GM12878 (cell line): Measurements from ENCODE around the gene PRKAG2. TPM values are rescaled to one million over a fixed set of nuclear protein-coding genes. Genes with fewer than 3 reads are reported as not detected.

ENCODE experiments used
- ATAC-seq: fragments of 200-7000 bp; cut with Tn5 transposase; 3 replicates; pipeline ENCODE4 v1.9.1; 2020; ENCODE audit warnings: mild to moderate bottlenecking, moderate library complexity
- BruUV-seq: library from RNA; stranded (reverse); fragments of 400-500 nt; replicated peaks from 2 replicates; lab custom pipeline; 2021; lab: Mats Ljungman, UMichigan
- CTCF ChIA-PET: fragments of 300-600 bp; sonication (Branson Sonifier 250); formaldehyde crosslinking; extraction: SDS; loops from one replicate; lab custom pipeline; 2021; ENCODE audit warnings: inconsistent platforms; lab: Yijun Ruan, JAX
- POLR2A ChIA-PET: fragments of 350-600 bp; formaldehyde crosslinking; extraction: SDS; loops from one replicate; lab custom pipeline; 2021; ENCODE audit warnings: inconsistent platforms; lab: Charles Lee
- RAD21 ChIA-PET: fragments of 300-600 bp; sonication (Branson Sonifier 250); formaldehyde crosslinking; loops from one replicate; lab custom pipeline; 2023; ENCODE audit warnings: antibody characterized with exemption; ENCODE audit not compliant: unreplicated experiment; lab: Charles Lee
- SMC1A ChIA-PET: fragments of 300-600 bp; sonication (Branson Sonifier 250); formaldehyde crosslinking; loops from one replicate; lab custom pipeline; 2023; ENCODE audit not compliant: unreplicated experiment, uncharacterized antibody; lab: Charles Lee
- DNase-seq: peaks from one replicate; pipeline ENCODE4 v3.0.0-alpha.2; 2011; ENCODE audit warnings: low read depth, low spot score
- FAIRE-seq: peaks from 3 replicates; lab custom pipeline; 2011; peaks lifted over from hg19 to GRCh38; lab: Jason Lieb, UNC
- H2AFZ ChIP-seq: 2 replicates; pipeline ENCODE4 v1.6.0; 2011; ENCODE audit warnings: low read depth, low read length, control low read depth; ENCODE audit not compliant: control insufficient read depth
- H3K27ac ChIP-seq: 2 replicates; pipeline ENCODE4 v1.5.1; 2011; ENCODE audit warnings: control low read depth; ENCODE audit not compliant: control insufficient read depth, insufficient read depth
- H3K27me3 ChIP-seq, 2 experiments: replicated peaks in 1 of 2; 2 replicates each; pipeline versions ENCODE4 v1.6.0 to v1.6.1; 2011; ENCODE audit warnings: low read length in 1 of 2; ENCODE audit not compliant: control insufficient read depth in 2 of 2, insufficient read depth in 2 of 2
- H3K36me3 ChIP-seq, 2 experiments: 2 replicates each; pipeline ENCODE4 v1.5.1; 2011; ENCODE audit warnings: low read length in 1 of 2; ENCODE audit not compliant: control insufficient read depth in 2 of 2, insufficient read depth in 2 of 2
- H3K4me1 ChIP-seq: 2 replicates; pipeline ENCODE4 v1.6.1; 2011; ENCODE audit warnings: mild to moderate bottlenecking, low read length, moderate library complexity, mixed read lengths; ENCODE audit not compliant: control insufficient read depth, insufficient read depth
- H3K4me2 ChIP-seq: 2 replicates; pipeline ENCODE4 v1.6.0; 2011; ENCODE audit warnings: control low read depth; ENCODE audit not compliant: control insufficient read depth, insufficient read depth
- H3K4me3 ChIP-seq: fragments of 200-600 bp; sonication (generic); 2 replicates; pipeline ENCODE4 v1.5.1; 2016
- H3K79me2 ChIP-seq: 2 replicates; pipeline ENCODE4 v1.6.0; 2011; ENCODE audit warnings: low read length; ENCODE audit not compliant: control insufficient read depth, insufficient read depth
- H3K9ac ChIP-seq: 2 replicates; pipeline ENCODE4 v1.8.0; 2011; ENCODE audit warnings: low read length, control low read depth, mixed read lengths; ENCODE audit not compliant: control insufficient read depth, insufficient read depth
- H3K9me3 ChIP-seq: replicated peaks from 3 replicates; pipeline ENCODE4 v1.5.1; 2011; ENCODE audit warnings: mild to moderate bottlenecking, low read length; ENCODE audit not compliant: control insufficient read depth, insufficient read depth
- H4K20me1 ChIP-seq: 2 replicates; pipeline ENCODE4 v1.6.0; 2011; ENCODE audit not compliant: control insufficient read depth, insufficient read depth
- CREB1 ChIP-seq: IDR thresholded peaks from 2 replicates; pipeline ENCODE4 v1.6.1; 2012; ENCODE audit warnings: low read depth, mild to moderate bottlenecking, inconsistent platforms
- EED ChIP-seq: sonication (generic); IDR thresholded peaks from 2 replicates; pipeline ENCODE4 v1.6.1; 2016; ENCODE audit warnings: antibody characterized with exemption, low read depth
- EZH2 ChIP-seq: IDR thresholded peaks from 2 replicates; pipeline ENCODE4 v1.6.1; 2012; ENCODE audit warnings: low read depth, mild to moderate bottlenecking, control low read depth, inconsistent platforms, low read length, borderline replicate concordance; ENCODE audit not compliant: control insufficient read depth
- MXI1 ChIP-seq: fragments of 150-350 bp; IDR thresholded peaks from 2 replicates; pipeline ENCODE4 v1.6.1; 2011; ENCODE audit warnings: low read depth, mild to moderate bottlenecking, inconsistent platforms, low read length, improper control_type of control experiment
- NR2C2 ChIP-seq: IDR thresholded peaks from 2 replicates; pipeline ENCODE4 v1.6.1; 2011; ENCODE audit warnings: borderline replicate concordance, low read depth; ENCODE audit not compliant: control insufficient read depth, insufficient read length
- PAX5 ChIP-seq: IDR thresholded peaks from 2 replicates; pipeline ENCODE4 v1.6.1; 2011; ENCODE audit warnings: low read depth, low read length, borderline replicate concordance
- POLR2AphosphoS2 ChIP-seq: IDR thresholded peaks from 2 replicates; pipeline ENCODE4 v1.6.1; 2011; ENCODE audit warnings: low read depth, mild to moderate bottlenecking, low read length, improper control_type of control experiment, moderate library complexity
- ZZZ3 ChIP-seq: IDR thresholded peaks from 2 replicates; pipeline ENCODE4 v1.6.1; 2011; ENCODE audit warnings: low read depth; ENCODE audit not compliant: control insufficient read depth, insufficient read length
- WGBS: methylation state at CpG from one replicate; pipeline ENCODE4 v1.1.6; 2016; ENCODE audit warnings: low lambda C conversion rate; ENCODE audit not compliant: insufficient replicate concordance, insufficient coverage; ENCODE audit errors: missing lambda C conversion rate; 5-methylcytosine and 5-hydroxymethylcytosine counted together
- in situ Hi-C: fragments of 300-500 bp; cut with MboI; formaldehyde crosslinking; loops from 9 replicates; pipeline ENCODE4 v1.14.3; 2018; ENCODE audit warnings: mixed read lengths
- intact Hi-C: fragments of 100-400 bp; cut with micrococcal nuclease; formaldehyde crosslinking; loops from one replicate; pipeline ENCODE4 v1.14.2; 2022; ENCODE audit not compliant: unreplicated experiment
- polyA plus RNA-seq, 11 experiments: library from polyadenylated mRNA; depleted of rRNA in 4 of 11; unstranded in 6 of 11; stranded (reverse) in 5 of 11; fragments of >200 nt; fragmentation: Nextera tagmentation in 4 of 11; fragmentation: Illumina TruSeq in 1 of 11; extraction: Ambion mirVana in 4 of 11; extraction: Trizol in 1 of 11; gene quantifications; 1 replicate in 1 of 11; 2 replicates in 10 of 11; pipeline versions ENCODE4 v1.2.1 to v1.2.3, GENCODE V29; 2011 to 2016; ENCODE audit warnings: inconsistent platforms in 2 of 11, missing spikeins in 2 of 11, low read depth in 1 of 11
- total RNA-seq, 4 experiments: library from RNA; depleted of rRNA in 3 of 4; stranded (reverse); fragments of >200 nt in 3 of 4; fragmentation: Illumina TruSeq in 1 of 4; extraction: Trizol in 1 of 4; gene quantifications; 2 replicates each; pipeline versions ENCODE4 v1.2.1 to v1.2.3, GENCODE V29; 2013 to 2021
- TF ChIP-seq, protein P1 (sequence below): IDR thresholded peaks from 2 replicates; pipeline ENCODE4 v1.6.1; 2011; ENCODE audit warnings: low read depth, mild to moderate bottlenecking, low read length, moderate library complexity, borderline replicate concordance; ENCODE audit errors: extremely low read depth
- TF ChIP-seq, protein P2 (sequence below): fragments of 450-650 bp; IDR thresholded peaks from 2 replicates; pipeline ENCODE4 v1.6.1; 2017; ENCODE audit warnings: mild to moderate bottlenecking, moderate library complexity
- TF ChIP-seq, protein P3 (sequence below): fragments of 450-650 bp; formaldehyde crosslinking; IDR thresholded peaks from 2 replicates; pipeline ENCODE4 v1.4.0; 2020; ENCODE audit warnings: mild to moderate bottlenecking, moderate library complexity

PRKAG2 gene
- total and polyA plus RNA-seq, 10 of the 15 experiments (the other 5 are each of a cell fraction or from before 2014, with no cell fraction given): 3.4 to 8.9 (median 6.8) TPM

DNA sequence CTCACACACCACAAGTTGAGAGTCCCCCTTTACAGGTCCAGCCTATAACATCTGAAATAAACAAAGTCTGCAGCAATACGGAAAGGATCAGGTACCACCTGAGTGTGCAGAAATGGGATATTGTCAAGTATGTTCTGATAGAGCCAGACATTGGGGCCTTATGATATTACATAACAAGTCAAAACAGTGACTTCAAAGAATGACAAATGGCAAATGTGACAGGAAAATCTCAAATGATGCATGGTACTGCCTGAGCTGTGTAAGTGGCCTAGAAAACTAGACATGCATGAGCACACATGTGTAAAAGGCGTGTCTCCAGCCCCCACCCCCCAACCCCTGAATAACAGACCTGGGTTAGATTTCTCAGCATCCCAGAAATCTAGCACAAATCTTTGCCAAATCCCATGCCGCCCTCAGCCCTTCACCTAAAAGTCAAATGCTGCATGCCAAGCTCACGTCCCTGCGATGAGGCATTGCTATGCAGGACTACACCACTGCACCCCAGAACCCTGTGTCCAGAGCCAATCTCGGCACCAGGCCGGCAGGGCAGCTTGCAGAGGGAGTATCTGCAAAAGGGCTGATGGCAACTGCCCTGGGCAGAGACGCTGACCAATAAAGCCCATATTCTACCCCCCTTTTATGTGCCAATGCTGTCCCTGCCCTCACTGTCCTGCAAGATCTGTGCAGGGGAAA, 58.8 kb downstream of the PRKAG2 start:
- FAIRE-seq: no peak
- ChIA-PET POLR2A (no interaction called here), CTCF (no interaction called here), RAD21 (no interaction called here), SMC1A (no interaction called here)
- ATAC-seq: no peak
- WGBS: 62% methylated on average over 8 of the region's 8 CpGs
- Histone ChIP-seq H3K9ac (no peak overlapping the region), H3K36me3 (no peaks in the 10 kb centered on the region), H3K4me3 (no peak overlapping the region), H4K20me1 (no peaks in the 10 kb centered on the region), H3K9me3 (no peaks in the 10 kb centered on the region), H3K27me3 (peaks cover 0 to 4% of the 10 kb centered on the region in 2 experiments; a peak in 3 of 4 replicates), H3K4me1 (no peaks in the 10 kb centered on the region), H2AFZ (no peak overlapping the region), H3K79me2 (no peaks in the 10 kb centered on the region), H3K27ac (no peak overlapping the region), H3K4me2 (no peak overlapping the region)
- in situ Hi-C loops (no loop called here), intact Hi-C loops (no loop called here)
- BruUV-seq: no TSS peak
- no peak for DNase-seq
- TF ChIP-seq EZH2 (no peak), CREB1 (no peak), PAX5 (no peak), POLR2AphosphoS2 (no peak), ZZZ3 (no peak), NR2C2 (no peak), EED (no peak), MXI1 (no peak)
- TF ChIP-seq, protein P1, sequence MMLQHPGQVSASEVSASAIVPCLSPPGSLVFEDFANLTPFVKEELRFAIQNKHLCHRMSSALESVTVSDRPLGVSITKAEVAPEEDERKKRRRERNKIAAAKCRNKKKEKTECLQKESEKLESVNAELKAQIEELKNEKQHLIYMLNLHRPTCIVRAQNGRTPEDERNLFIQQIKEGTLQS: no peak
- TF ChIP-seq, protein P2, sequence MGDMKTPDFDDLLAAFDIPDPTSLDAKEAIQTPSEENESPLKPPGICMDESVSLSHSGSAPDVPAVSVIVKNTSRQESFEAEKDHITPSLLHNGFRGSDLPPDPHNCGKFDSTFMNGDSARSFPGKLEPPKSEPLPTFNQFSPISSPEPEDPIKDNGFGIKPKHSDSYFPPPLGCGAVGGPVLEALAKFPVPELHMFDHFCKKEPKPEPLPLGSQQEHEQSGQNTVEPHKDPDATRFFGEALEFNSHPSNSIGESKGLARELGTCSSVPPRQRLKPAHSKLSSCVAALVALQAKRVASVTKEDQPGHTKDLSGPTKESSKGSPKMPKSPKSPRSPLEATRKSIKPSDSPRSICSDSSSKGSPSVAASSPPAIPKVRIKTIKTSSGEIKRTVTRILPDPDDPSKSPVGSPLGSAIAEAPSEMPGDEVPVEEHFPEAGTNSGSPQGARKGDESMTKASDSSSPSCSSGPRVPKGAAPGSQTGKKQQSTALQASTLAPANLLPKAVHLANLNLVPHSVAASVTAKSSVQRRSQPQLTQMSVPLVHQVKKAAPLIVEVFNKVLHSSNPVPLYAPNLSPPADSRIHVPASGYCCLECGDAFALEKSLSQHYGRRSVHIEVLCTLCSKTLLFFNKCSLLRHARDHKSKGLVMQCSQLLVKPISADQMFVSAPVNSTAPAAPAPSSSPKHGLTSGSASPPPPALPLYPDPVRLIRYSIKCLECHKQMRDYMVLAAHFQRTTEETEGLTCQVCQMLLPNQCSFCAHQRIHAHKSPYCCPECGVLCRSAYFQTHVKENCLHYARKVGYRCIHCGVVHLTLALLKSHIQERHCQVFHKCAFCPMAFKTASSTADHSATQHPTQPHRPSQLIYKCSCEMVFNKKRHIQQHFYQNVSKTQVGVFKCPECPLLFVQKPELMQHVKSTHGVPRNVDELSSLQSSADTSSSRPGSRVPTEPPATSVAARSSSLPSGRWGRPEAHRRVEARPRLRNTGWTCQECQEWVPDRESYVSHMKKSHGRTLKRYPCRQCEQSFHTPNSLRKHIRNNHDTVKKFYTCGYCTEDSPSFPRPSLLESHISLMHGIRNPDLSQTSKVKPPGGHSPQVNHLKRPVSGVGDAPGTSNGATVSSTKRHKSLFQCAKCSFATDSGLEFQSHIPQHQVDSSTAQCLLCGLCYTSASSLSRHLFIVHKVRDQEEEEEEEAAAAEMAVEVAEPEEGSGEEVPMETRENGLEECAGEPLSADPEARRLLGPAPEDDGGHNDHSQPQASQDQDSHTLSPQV: no peak
- TF ChIP-seq, protein P3, sequence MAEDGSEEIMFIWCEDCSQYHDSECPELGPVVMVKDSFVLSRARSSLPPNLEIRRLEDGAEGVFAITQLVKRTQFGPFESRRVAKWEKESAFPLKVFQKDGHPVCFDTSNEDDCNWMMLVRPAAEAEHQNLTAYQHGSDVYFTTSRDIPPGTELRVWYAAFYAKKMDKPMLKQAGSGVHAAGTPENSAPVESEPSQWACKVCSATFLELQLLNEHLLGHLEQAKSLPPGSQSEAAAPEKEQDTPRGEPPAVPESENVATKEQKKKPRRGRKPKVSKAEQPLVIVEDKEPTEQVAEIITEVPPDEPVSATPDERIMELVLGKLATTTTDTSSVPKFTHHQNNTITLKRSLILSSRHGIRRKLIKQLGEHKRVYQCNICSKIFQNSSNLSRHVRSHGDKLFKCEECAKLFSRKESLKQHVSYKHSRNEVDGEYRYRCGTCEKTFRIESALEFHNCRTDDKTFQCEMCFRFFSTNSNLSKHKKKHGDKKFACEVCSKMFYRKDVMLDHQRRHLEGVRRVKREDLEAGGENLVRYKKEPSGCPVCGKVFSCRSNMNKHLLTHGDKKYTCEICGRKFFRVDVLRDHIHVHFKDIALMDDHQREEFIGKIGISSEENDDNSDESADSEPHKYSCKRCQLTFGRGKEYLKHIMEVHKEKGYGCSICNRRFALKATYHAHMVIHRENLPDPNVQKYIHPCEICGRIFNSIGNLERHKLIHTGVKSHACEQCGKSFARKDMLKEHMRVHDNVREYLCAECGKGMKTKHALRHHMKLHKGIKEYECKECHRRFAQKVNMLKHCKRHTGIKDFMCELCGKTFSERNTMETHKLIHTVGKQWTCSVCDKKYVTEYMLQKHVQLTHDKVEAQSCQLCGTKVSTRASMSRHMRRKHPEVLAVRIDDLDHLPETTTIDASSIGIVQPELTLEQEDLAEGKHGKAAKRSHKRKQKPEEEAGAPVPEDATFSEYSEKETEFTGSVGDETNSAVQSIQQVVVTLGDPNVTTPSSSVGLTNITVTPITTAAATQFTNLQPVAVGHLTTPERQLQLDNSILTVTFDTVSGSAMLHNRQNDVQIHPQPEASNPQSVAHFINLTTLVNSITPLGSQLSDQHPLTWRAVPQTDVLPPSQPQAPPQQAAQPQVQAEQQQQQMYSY (CRISPR knock-in tag): no peak
